ENCODE results near the gene EMSY.
"Not testable (repeated sequence)": the region's sequence is repeated elsewhere in the genome, so short reads cannot be mapped to it uniquely, and the experiment has no call there.

EMSY gene

GRCh38 chr11:76444384-76445120 is at the start of gene EMSY:
Gene EMSY (plus strand): TSS chr11:76445018. CDS start chr11:76446939, 1,921 bp downstream.
- DNase-seq: peak; percentile 94

GRCh38 chr11:76395296-76395695 is 49.5 kb upstream of the EMSY start:
- DNase-seq: no peak

GRCh38 chr11:76397383-76397782 is 47.4 kb upstream of the EMSY start:
- no peak for DNase-seq

GRCh38 chr11:76400967-76401366 is 43.9 kb upstream of the EMSY start:
- DNase-seq: no peak

GRCh38 chr11:76401484-76401883 is 43.3 kb upstream of the EMSY start:
- DNase-seq: not testable (repeated sequence)

GRCh38 chr11:76406359-76406758 is 38.5 kb upstream of the EMSY start:
- DNase-seq: no peak

GRCh38 chr11:76408171-76408965 is 36.5 kb upstream of the EMSY start:
- no peak for DNase-seq

GRCh38 chr11:76410851-76411357 is 33.9 kb upstream of the EMSY start:
- no peak for DNase-seq

- DNase-seq: no peak
Measured at GRCh38 chr11:76415073-76415472, 29.7 kb upstream of the EMSY start.

GRCh38 chr11:76419896-76420295 is 24.9 kb upstream of the EMSY start:
- DNase-seq: no peak

GRCh38 chr11:76424379-76424778 is 20.4 kb upstream of the EMSY start:
- DNase-seq: no peak

GRCh38 chr11:76424891-76425290 is 19.9 kb upstream of the EMSY start:
- no peak for DNase-seq

GRCh38 chr11:76426660-76427059 is 18.2 kb upstream of the EMSY start:
- DNase-seq: no peak

GRCh38 chr11:76436020-76436419 is 8.8 kb upstream of the EMSY start:
- DNase-seq: no peak

GRCh38 chr11:76443268-76443980 is 1.4 kb upstream of the EMSY start:
- no peak for DNase-seq

GRCh38 chr11:76444065-76444383 is 794 bp upstream of the EMSY start:
- DNase-seq: no peak

- peak; percentile 27 for DNase-seq
Measured at GRCh38 chr11:76445121-76446084, 585 bp downstream of the EMSY start.

- no peak for DNase-seq
Measured at GRCh38 chr11:76448506-76448905, 3.7 kb downstream of the EMSY start.

- DNase-seq: no peak
Measured at GRCh38 chr11:76453248-76453647, 8.4 kb downstream of the EMSY start.

- DNase-seq: no peak
Measured at GRCh38 chr11:76455331-76455730, 10.5 kb downstream of the EMSY start.

GRCh38 chr11:76455931-76456330 is 11.1 kb downstream of the EMSY start:
- DNase-seq: no peak

GRCh38 chr11:76456571-76456970 is 11.8 kb downstream of the EMSY start:
- no peak for DNase-seq

Data from NCI-H1048 (cell line).